ENCODE results near the gene RMND1.
"Not testable (repeated sequence)": the region's sequence is repeated elsewhere in the genome, so short reads cannot be mapped to it uniquely, and the experiment has no call there.

The RMND1 gene

GRCh38 chr6:151478670-151479069 is 26.7 kb upstream of the RMND1 start:
- H3K27me3 Mint-ChIP-seq (ENCODE audit: low read depth), result no peaks in the 10 kb centered on the region
- H3K36me3 Mint-ChIP-seq (ENCODE audit: low read depth), result no peaks in the 10 kb centered on the region
- no peak overlapping the region for H3K4me3 Mint-ChIP-seq
- H3K4me1 Mint-ChIP-seq (ENCODE audit: low read depth), result peaks cover 20% of the 10 kb centered on the region
- no peaks in the 10 kb centered on the region for H3K9me3 Mint-ChIP-seq
- H3K27ac Mint-ChIP-seq, result no peak overlapping the region

DNA sequence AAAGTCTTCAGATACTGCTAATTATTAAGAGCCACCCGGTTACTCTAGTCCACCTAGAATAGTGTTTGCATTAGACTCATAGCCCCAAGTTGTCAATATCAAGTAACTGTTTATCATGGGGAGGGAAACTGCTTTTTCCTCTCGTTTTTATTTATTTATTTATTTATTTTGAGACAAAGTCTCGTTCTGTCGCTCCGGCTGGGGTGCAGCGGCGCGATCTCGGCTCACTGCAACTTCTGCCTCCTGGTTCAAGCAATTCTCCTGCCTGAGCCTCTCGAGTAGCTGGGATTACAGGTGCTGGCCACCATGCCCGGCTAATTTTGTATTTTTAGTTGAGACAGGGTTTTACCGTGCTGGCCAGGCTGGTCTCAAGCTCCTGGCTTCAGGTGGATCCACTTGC is 25.8 kb upstream of the RMND1 start:
- Mint-ChIP-seq H3K4me1 (ENCODE audit: low read depth) (peaks cover 20% of the 10 kb centered on the region), H3K36me3 (ENCODE audit: low read depth) (no peaks in the 10 kb centered on the region), H3K4me3 (no peak overlapping the region), H3K27me3 (ENCODE audit: low read depth) (no peaks in the 10 kb centered on the region), H3K9me3 (no peaks in the 10 kb centered on the region), H3K27ac (no peak overlapping the region)

- Mint-ChIP-seq H3K9me3 (no peaks in the 10 kb centered on the region), H3K27ac (no peak overlapping the region), H3K4me1 (ENCODE audit: low read depth) (peaks cover 6% of the 10 kb centered on the region), H3K36me3 (ENCODE audit: low read depth) (no peaks in the 10 kb centered on the region), H3K27me3 (ENCODE audit: low read depth) (no peaks in the 10 kb centered on the region), H3K4me3 (no peak overlapping the region)
Observed at GRCh38 chr6:151475653-151476523, 24.0 kb upstream of the RMND1 start.

DNA sequence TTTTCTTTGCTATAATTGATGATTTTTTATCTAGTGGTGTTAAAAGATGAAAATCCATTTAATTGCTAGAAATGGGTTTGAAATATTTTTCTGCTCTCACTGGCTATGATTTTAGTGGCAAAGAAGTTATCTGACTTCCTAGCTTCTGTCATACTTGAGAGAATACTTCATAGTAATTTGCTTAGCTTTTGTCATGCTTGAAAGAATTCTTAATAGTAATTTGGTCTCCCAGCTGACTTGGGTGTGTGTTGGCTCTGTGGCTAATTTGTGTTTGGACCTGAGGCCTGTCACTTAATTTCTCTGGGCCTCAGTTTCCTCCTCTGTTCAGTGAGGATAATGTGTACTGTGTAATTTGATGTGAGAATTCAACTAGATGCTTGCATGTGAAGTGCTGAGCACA is 12.8 kb upstream of the RMND1 start:
- Mint-ChIP-seq H3K4me1 (ENCODE audit: low read depth) (peaks cover 2% of the 10 kb centered on the region), H3K27ac (no peak overlapping the region), H3K36me3 (ENCODE audit: low read depth) (peaks cover 24% of the 10 kb centered on the region), H3K27me3 (ENCODE audit: low read depth) (no peaks in the 10 kb centered on the region), H3K4me3 (no peak overlapping the region), H3K9me3 (no peaks in the 10 kb centered on the region)

- no peaks in the 10 kb centered on the region for H3K9me3 Mint-ChIP-seq
- no peak overlapping the region for H3K4me3 Mint-ChIP-seq
- peaks cover 3% of the 10 kb centered on the region for H3K4me1 Mint-ChIP-seq (ENCODE audit: low read depth)
- H3K27ac Mint-ChIP-seq, result no peak overlapping the region
- H3K27me3 Mint-ChIP-seq (ENCODE audit: low read depth), result no peaks in the 10 kb centered on the region
- peaks cover 24% of the 10 kb centered on the region for H3K36me3 Mint-ChIP-seq (ENCODE audit: low read depth)
Observed at GRCh38 chr6:151461673-151462072, 9.7 kb upstream of the RMND1 start.

- H3K4me3 Mint-ChIP-seq; H3K27me3 Mint-ChIP-seq (ENCODE audit: low read depth); H3K9me3 Mint-ChIP-seq; H3K27ac Mint-ChIP-seq: not testable (repeated sequence)
- H3K4me1 Mint-ChIP-seq (ENCODE audit: low read depth), result peaks cover 32% of the 10 kb centered on the region
- peaks cover 19% of the 10 kb centered on the region for H3K36me3 Mint-ChIP-seq (ENCODE audit: low read depth)
Observed at GRCh38 chr6:151455751-151456398, 3.9 kb upstream of the RMND1 start.

GRCh38 chr6:151452750-151453427 is 963 bp upstream of the RMND1 start:
- no peaks in the 10 kb centered on the region for H3K27me3 Mint-ChIP-seq (ENCODE audit: low read depth)
- peaks cover 16% of the 10 kb centered on the region for H3K36me3 Mint-ChIP-seq (ENCODE audit: low read depth)
- peak overlapping the region; percentile 94 for H3K4me3 Mint-ChIP-seq
- peak overlapping the region; percentile 95 for H3K27ac Mint-ChIP-seq
- H3K4me1 Mint-ChIP-seq (ENCODE audit: low read depth), result peaks cover 36% of the 10 kb centered on the region
- H3K9me3 Mint-ChIP-seq, result no peaks in the 10 kb centered on the region

DNA sequence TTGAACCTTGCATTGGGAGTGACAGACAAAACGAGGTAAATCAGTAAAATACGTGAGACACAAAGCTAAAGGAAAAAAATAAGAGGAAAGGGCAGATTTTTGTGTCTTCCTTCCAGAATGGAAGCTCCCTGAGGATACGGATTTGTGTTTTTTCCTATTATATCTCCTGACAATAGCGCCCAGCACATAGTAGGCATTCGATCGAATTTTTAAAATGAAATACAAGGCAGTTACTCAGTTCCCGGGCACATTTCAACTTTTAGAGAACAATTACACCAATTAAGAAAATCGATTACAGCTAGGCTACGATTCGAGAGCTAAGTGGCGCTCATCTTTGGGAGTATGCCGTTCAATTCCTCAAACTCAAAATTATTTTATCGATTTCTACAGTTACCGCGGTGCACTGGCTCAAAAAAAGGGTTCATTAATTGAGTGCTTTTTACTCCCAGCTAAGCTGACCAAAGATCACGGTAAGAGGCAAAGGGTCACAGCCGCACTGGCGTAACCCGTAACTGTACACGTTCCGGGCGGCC is 443 bp downstream of the RMND1 start:
- H3K9me3 Mint-ChIP-seq, result no peaks in the 10 kb centered on the region
- peak overlapping the region; percentile 94 for H3K4me3 Mint-ChIP-seq
- peak overlapping the region; percentile 95 for H3K27ac Mint-ChIP-seq
- no peaks in the 10 kb centered on the region for H3K27me3 Mint-ChIP-seq (ENCODE audit: low read depth)
- peaks cover 35% of the 10 kb centered on the region for H3K4me1 Mint-ChIP-seq (ENCODE audit: low read depth)
- H3K36me3 Mint-ChIP-seq (ENCODE audit: low read depth), result peaks cover 12% of the 10 kb centered on the region

- not testable (repeated sequence) for H3K9me3 Mint-ChIP-seq; H3K27me3 Mint-ChIP-seq (ENCODE audit: low read depth)
- Mint-ChIP-seq H3K36me3 (ENCODE audit: low read depth) (peaks cover 10% of the 10 kb centered on the region), H3K4me1 (ENCODE audit: low read depth) (peaks cover 32% of the 10 kb centered on the region), H3K27ac (peak overlapping the region; percentile 95), H3K4me3 (peak overlapping the region; percentile 94)
Observed at GRCh38 chr6:151450928-151451327, 998 bp downstream of the RMND1 start.

DNA sequence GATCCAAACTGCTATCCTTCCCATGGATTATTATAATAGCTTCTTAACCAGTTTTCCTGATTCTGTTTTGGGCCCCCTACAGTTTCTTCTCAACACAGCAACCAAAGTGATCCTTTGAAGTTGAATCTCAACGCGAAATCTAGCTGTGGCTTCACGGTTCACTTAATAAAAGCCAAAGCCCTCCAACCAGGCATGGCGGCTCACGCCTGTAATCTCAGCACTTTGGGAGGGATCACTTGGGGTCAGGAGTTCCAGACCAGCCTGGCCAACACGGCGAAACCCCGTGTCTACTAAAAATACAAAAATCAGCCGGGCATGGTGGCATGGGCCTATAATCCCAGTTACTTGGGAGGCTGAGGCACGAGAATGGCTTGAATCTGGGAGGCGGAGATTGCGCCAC is 3.3 kb downstream of the RMND1 start:
- Mint-ChIP-seq H3K27ac (no peak overlapping the region), H3K4me1 (ENCODE audit: low read depth) (peaks cover 23% of the 10 kb centered on the region), H3K36me3 (ENCODE audit: low read depth) (peaks cover 8% of the 10 kb centered on the region), H3K9me3 (no peaks in the 10 kb centered on the region), H3K4me3 (no peak overlapping the region), H3K27me3 (ENCODE audit: low read depth) (no peaks in the 10 kb centered on the region)

- Mint-ChIP-seq H3K4me3 (no peak overlapping the region), H3K4me1 (ENCODE audit: low read depth) (peaks cover 18% of the 10 kb centered on the region), H3K9me3 (no peaks in the 10 kb centered on the region), H3K36me3 (ENCODE audit: low read depth) (peaks cover 7% of the 10 kb centered on the region), H3K27ac (no peak overlapping the region), H3K27me3 (ENCODE audit: low read depth) (no peaks in the 10 kb centered on the region)
Observed at GRCh38 chr6:151447237-151447636, 4.7 kb downstream of the RMND1 start.

- H3K4me3 Mint-ChIP-seq, result no peak overlapping the region
- no peaks in the 10 kb centered on the region for H3K9me3 Mint-ChIP-seq
- H3K4me1 Mint-ChIP-seq (ENCODE audit: low read depth), result peaks cover 17% of the 10 kb centered on the region
- H3K36me3 Mint-ChIP-seq (ENCODE audit: low read depth), result peaks cover 9% of the 10 kb centered on the region
- H3K27me3 Mint-ChIP-seq (ENCODE audit: low read depth), result no peaks in the 10 kb centered on the region
- no peak overlapping the region for H3K27ac Mint-ChIP-seq
Observed at GRCh38 chr6:151445482-151445881, 6.4 kb downstream of the RMND1 start.

DNA sequence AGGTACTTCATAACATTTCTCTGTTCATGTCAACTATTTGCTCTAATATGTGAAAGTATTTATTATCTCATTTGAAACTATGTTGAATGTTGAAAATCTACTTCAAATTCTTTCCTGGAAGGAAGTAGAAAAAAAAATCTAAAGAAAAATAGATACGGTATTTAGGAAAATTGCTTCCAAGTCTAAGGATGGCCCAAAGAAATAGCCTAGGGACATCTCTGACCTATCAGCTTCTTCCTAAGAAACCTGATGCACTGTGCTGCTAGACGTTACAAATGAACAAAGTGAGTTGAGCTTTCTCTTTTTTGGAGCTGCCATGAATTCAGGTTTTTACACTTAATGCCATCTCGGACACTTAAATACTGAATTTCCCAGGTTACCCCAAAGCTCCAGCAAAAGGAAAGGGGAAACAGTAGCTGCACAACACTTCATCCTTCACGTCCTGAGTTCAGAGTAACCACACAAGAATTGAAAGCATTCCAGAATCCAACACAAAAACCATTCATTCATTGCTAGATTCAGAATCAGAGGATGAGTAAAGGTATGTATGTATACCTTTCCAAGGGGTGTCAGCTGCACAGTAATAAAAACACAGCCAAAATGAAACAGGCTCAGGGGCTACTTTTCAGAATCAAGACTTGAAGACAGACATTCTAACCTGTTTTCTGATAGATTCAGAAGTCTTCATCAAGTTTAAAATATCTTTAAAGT is 7.9 kb downstream of the RMND1 start:
- H3K4me1 Mint-ChIP-seq (ENCODE audit: low read depth), result peaks cover 21% of the 10 kb centered on the region
- H3K9me3 Mint-ChIP-seq, result no peaks in the 10 kb centered on the region
- no peaks in the 10 kb centered on the region for H3K27me3 Mint-ChIP-seq (ENCODE audit: low read depth)
- no peak overlapping the region for H3K4me3 Mint-ChIP-seq
- H3K27ac Mint-ChIP-seq, result no peak overlapping the region
- H3K36me3 Mint-ChIP-seq (ENCODE audit: low read depth), result peaks cover 8% of the 10 kb centered on the region

- Mint-ChIP-seq H3K9me3 (no peaks in the 10 kb centered on the region), H3K4me3 (no peak overlapping the region), H3K36me3 (ENCODE audit: low read depth) (peaks cover 8% of the 10 kb centered on the region), H3K27me3 (ENCODE audit: low read depth) (no peaks in the 10 kb centered on the region), H3K27ac (no peak overlapping the region), H3K4me1 (ENCODE audit: low read depth) (peaks cover 21% of the 10 kb centered on the region)
Observed at GRCh38 chr6:151443454-151443853, 8.5 kb downstream of the RMND1 start.
